Subcutaneous adipose tissue (tissue), 4 donors: ENCODE results near the gene SLC38A11. TPM values are rescaled to one million over a fixed set of nuclear protein-coding genes. Genes with fewer than 3 reads are reported as not detected.

Experiments
- CTCF ChIP-seq: fragments of 450-650 bp; IDR thresholded peaks from one replicate; pipeline ENCODE4 v1.5.1; 2016; ENCODE audit warnings: low read depth, mild to moderate bottlenecking, control low read depth, antibody characterized with exemption, moderate library complexity
- total RNA-seq, 4 donors: library from RNA; depleted of rRNA; stranded (reverse); fragments of >200 nt; gene quantifications; one replicate each; pipeline ENCODE4 v1.1.0, GENCODE V29; 2016

Gene SLC38A11
- total RNA-seq, result 1 to 10 TPM; 1.7 to 2.2 (median 2.2) TPM

GRCh38 chr2:164954954-164955701, at the start of gene SLC38A11:
Gene SLC38A11, minus strand, starts transcription at chr2:164955525. Its CDS starts 278 bp downstream, at chr2:164955247.
- no peak for TF ChIP-seq CTCF

- TF ChIP-seq CTCF, result no peak
Observed at GRCh38 chr2:165003443-165004130, 48.3 kb upstream of the SLC38A11 start.

GRCh38 chr2:165002638-165003037, 47.3 kb upstream of the SLC38A11 start:
- no peak for TF ChIP-seq CTCF

- TF ChIP-seq CTCF, result no peak
Observed at GRCh38 chr2:164993287-164994016, 38.1 kb upstream of the SLC38A11 start.

GRCh38 chr2:164992818-164993217, 37.5 kb upstream of the SLC38A11 start:
- TF ChIP-seq CTCF, result no peak

GRCh38 chr2:164984428-164984827, 29.1 kb upstream of the SLC38A11 start:
- TF ChIP-seq CTCF, result no peak
